Umbilical cord (tissue), 2 donors: Measurements from ENCODE around the gene MKRN3. TPM values are rescaled to one million over a fixed set of nuclear protein-coding genes. Genes with fewer than 3 reads are reported as not detected.
"Not testable (repeated sequence)": the region's sequence is repeated elsewhere in the genome, so short reads cannot be mapped to it uniquely, and the experiment has no call there.

ENCODE experiments used
- DNase-seq: peaks from one replicate; pipeline ENCODE4 v3.0.0-alpha.2; 2015; ENCODE audit warnings: low spot score
- total RNA-seq: library from RNA; depleted of rRNA; stranded (reverse); fragments of >200 nt; gene quantifications from one replicate; pipeline ENCODE4 v1.2.3, GENCODE V29; 2014; ENCODE audit warnings: low replicate concordance; ENCODE audit not compliant: insufficient read depth

The MKRN3 gene
- total RNA-seq, 1 donor from 2014 or later = 13.5 TPM

DNA sequence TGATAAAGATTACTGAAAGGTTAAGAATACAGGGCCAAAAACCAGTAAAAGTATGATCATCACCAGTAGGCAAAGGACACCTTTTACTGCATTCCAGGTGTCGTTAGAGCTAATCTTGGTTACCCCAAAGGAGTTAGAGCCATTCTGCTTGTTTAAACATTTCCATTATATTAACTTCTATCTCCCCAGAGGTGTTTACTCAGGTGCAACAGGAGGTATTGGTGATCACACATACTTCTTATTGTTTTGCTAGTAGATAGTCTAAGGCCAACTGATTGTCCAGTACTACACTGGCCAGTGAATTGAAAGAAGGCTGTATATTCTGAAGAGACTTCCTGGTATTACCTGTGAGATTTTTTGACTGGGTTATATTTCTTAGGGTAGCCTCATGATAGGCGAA lies 22.8 kb downstream of the MKRN3 start:
- DNase-seq = no peak

DNA sequence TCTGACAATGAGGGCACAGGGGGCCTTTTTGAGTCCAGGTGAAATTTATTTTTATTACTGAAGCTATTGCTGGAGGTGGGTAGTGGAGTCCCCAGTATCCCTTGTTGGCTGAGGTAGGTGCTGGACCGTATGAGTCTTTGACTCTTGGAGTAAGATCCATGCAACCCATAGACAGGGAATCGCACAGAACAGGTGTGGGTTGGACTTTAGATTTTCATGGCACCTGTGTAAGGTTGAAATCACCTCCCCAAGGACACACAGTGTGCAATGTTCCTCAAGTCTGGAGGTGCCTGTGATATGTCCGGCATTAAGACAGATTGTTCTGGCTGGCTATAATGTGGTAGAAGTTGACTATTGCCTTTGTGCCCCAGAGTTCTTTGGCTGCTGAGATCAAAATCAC lies 23.5 kb downstream of the MKRN3 start:
- DNase-seq = no peak

DNA sequence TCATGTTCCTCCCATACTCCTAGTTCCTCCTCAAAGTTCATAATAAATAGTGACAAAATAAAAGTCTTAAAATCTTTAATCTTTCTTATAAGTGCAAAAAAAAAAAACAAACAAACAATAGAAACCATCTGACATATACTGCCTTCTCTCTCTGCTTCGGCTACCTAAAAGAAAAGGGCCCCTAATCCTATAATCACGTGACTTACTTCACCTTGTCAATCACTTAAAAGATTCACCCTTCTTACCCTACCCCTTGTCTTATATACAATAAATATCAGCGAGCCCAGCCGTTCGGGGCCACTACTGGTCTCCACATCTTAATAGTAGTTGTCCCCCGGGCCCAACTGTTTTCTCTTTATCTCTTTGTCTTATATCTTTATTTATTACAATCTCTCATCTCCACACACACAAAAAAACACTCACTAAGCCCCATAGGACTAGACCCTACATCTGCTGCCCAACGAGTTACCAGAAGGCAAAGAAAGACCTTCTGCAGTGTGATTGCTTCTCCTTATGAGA lies 28.8 kb downstream of the MKRN3 start:
- DNase-seq = no peak

DNA sequence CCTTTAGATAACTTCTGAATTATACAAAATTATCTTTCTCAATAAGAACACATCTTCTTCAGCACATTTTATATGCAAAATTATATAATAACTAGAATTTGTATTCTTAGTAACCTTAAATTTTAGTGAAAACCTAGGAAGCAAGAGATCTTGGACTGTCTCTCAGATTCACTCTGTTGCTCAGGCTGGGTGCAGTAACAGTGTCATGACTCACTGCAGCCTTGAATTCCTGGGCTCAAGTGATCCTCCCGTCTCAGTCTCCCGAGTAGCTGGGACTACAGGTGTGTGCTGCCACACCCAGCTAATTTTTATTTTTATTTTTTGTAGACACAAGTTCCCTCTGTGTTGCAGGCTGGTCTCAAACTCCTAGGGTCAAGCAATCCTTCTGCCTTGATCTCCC lies 29.9 kb downstream of the MKRN3 start:
- no peak for DNase-seq

DNA sequence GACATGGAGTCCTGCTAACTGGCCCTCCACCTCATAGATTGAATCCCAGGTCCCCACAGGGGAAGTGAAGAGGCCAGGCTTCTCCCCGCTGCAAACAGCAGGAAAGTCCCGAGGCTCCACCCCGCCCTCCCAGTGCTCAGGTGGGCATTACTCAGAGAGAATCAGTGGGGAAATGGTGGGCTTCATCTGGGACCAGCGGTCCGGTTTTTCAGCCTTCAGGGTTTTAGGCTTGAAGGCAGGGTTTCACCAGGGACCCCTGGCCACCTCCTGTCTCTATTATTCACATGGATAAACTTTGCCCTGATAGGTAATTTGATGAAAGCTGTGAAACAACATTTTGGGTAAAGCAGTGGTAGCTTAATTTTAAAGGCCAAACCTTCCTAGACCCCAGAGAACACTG lies 31.3 kb downstream of the MKRN3 start:
- no peak for DNase-seq

DNA sequence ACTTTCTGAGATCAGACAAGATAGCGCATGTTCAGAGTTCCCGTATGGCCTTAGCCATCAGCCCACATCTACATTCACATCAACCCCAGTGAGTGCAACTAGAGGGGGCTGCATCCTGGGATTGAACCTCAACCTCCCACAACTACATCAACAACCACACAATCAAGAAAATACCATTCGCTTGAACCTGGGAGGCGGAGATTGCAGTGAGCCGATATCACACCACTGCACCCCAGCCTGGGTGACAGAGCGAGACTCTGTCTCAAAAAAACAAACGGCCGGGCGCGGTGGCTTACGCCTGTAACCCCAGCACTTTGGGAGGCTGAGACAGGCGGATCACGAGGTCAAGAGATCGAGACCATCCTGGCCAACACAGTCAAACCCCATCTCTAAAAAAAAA lies 31.8 kb downstream of the MKRN3 start:
- not testable (repeated sequence) for DNase-seq

DNA sequence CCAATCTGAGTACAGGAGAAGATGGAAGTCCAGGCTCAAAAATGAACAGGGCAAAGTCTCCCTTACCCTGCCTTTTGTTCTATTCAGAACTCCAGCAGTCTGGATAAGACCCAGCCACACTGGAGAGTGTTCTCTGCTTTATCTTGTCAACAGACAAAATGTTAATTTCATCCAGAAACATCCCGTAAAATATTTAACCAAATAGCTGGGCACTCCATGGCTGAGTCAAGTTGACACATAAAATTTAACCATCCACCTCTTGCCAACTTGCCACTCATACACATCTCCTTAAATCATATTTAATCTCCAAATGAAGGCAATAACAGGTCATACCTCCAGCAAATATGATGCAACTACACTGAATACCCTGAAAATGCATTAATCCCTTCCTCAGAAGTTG lies 33.6 kb downstream of the MKRN3 start:
- no peak for DNase-seq

DNA sequence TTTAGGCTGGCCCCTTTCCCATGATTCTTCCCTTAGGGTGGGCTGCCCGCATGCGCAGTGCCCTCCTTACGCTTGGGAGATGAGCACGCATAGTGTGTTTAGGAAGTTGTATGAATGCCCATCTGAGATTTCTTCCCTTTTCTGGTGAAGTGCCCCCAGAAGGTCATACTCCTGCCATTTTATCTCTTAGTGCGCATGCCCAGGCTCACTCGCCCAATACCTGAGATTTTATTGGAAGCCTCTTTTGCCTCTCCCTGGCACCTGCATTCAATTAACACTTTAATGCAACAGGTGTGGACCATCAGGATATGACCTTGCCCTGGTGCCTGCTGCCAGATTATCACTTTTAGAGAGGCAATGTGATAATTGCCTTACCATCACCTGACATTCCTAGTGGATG lies 36.6 kb downstream of the MKRN3 start:
- no peak for DNase-seq

DNA sequence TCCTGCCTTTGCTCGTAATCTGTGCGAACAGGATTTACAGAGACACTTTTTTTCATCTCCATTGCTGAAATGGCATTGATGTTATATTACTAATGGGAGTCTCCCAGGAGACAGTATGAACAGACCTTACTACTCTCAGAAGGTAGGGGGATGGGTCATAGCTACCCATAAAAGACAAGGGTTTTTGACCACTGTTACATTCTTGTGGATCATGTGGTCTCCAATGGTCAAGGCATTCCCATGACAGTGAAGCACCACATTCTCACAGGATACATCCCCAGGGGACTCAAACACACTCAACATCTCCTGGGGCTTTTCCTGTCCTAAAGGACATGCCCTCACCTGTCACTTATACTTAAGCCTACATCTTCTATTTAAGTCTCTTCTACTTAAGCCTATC lies 40.8 kb downstream of the MKRN3 start:
- no peak for DNase-seq

DNA sequence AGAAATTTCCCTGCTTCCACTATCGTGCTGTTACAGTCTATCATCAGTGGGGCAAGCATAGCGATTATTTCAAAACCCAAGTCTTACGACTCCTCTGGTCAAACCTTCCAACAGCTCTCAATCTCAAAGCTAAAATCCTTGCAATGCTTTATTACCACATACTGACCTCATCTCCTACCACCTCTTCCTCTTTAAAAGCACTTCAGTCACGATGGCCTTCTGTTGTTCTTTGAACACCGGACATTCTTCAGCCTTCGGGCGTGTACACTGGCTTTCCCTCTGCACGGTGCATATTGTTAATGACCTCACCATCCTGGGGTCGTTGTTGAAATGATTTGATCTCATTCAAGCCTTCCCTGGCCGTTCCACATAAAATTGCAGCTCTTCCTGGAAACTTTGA lies 51.1 kb downstream of the MKRN3 start:
- no peak for DNase-seq

Other genes starting within 250 kb of the MKRN3 start
- not detected for gene GOLGA6L26, start 231.5 kb upstream of the MKRN3 start, total RNA-seq
- gene GOLGA8S, start 210.9 kb upstream of the MKRN3 start, total RNA-seq = 4.6 TPM
- gene GOLGA6L2, start 118.4 kb upstream of the MKRN3 start, total RNA-seq = not detected
- 8.2 TPM for gene MAGEL2, start 82.2 kb downstream of the MKRN3 start, total RNA-seq
- 147 TPM for gene NDN, start 121.6 kb downstream of the MKRN3 start, total RNA-seq